H1 (cell line): Measurements from ENCODE around the gene RBM26. TPM values are rescaled to one million over a fixed set of nuclear protein-coding genes. Genes with fewer than 3 reads are reported as not detected.

Source experiments
- CTCF ChIA-PET: fragments of 300-600 bp; sonication (Branson Sonifier 250); formaldehyde crosslinking; loops from one replicate; lab custom pipeline; 2021; ENCODE audit not compliant: partially characterized antibody; lab: Charles Lee
- POLR2A ChIA-PET: fragments of 300-600 bp; sonication (Branson Sonifier 250); formaldehyde crosslinking; loops from one replicate; lab custom pipeline; 2021; ENCODE audit warnings: inconsistent platforms; ENCODE audit not compliant: partially characterized antibody; lab: Charles Lee
- DNase-seq, 2 experiments: peaks; one replicate each; pipeline versions ENCODE4 v3.0.0 to v3.0.0-alpha.2; 2010 to 2022; ENCODE audit warnings: low spot score in 2 of 2, low read depth in 1 of 2, mixed read lengths in 1 of 2
- FAIRE-seq: peaks from 2 replicates; lab custom pipeline; 2011; peaks lifted over from hg19 to GRCh38; lab: Jason Lieb, UNC
- H2AFZ ChIP-seq: 2 replicates; pipeline ENCODE4 v1.8.1; 2012; ENCODE audit warnings: low read length, inconsistent platforms
- H2AK5ac ChIP-seq: 2 replicates; pipeline ENCODE4 v1.6.1; 2013; ENCODE audit warnings: low read depth, low read length
- H2BK120ac ChIP-seq: replicated peaks from 2 replicates; pipeline ENCODE3; 2013; ENCODE audit warnings: low read depth, low read length, inconsistent platforms
- H2BK12ac ChIP-seq: 2 replicates; pipeline ENCODE4 v1.6.1; 2013; ENCODE audit warnings: low read depth, low read length
- H2BK15ac ChIP-seq: 2 replicates; pipeline ENCODE4 v1.6.1; 2013; ENCODE audit warnings: low read length
- H2BK20ac ChIP-seq: 2 replicates; pipeline ENCODE4 v1.6.1; 2013; ENCODE audit warnings: low read length
- H2BK5ac ChIP-seq: 2 replicates; pipeline ENCODE4 v1.6.1; 2013; ENCODE audit warnings: low read depth, low read length
- H3K14ac ChIP-seq: 2 replicates; pipeline ENCODE4 v1.6.1; 2013; ENCODE audit warnings: inconsistent platforms; ENCODE audit not compliant: insufficient read length
- H3K18ac ChIP-seq: 2 replicates; pipeline ENCODE4 v1.6.1; 2013; ENCODE audit warnings: low read length; ENCODE audit errors: extremely low read depth
- H3K23ac ChIP-seq: 2 replicates; pipeline ENCODE4 v1.6.1; 2013; ENCODE audit warnings: inconsistent platforms; ENCODE audit not compliant: insufficient read length
- H3K23me2 ChIP-seq: 2 replicates; pipeline ENCODE4 v1.6.1; 2013; ENCODE audit warnings: low read depth, low read length
- H3K27ac ChIP-seq: 2 replicates; pipeline ENCODE4 v1.6.1; 2011; ENCODE audit warnings: low read depth, low read length, inconsistent platforms
- H3K27me3 ChIP-seq, 4 experiments: replicated peaks in 1 of 4; 1 replicate in 1 of 4; 2 replicates in 3 of 4; pipeline versions ENCODE4 v1.6.1 to v1.8.1; 2011 to 2013; ENCODE audit warnings: low read length in 3 of 4, mild to moderate bottlenecking in 3 of 4, inconsistent platforms in 2 of 4, mixed read lengths in 2 of 4, moderate library complexity in 1 of 4; ENCODE audit not compliant: control insufficient read depth in 3 of 4, insufficient read depth in 3 of 4; ENCODE audit errors: extremely low read depth in 1 of 4
- H3K36me3 ChIP-seq, 4 experiments: 2 replicates each; pipeline versions ENCODE4 v1.6.1 to v1.8.1; 2011 to 2013; ENCODE audit warnings: mild to moderate bottlenecking in 4 of 4, low read length in 3 of 4, moderate library complexity in 2 of 4, control low read depth in 1 of 4, inconsistent platforms in 1 of 4; ENCODE audit not compliant: insufficient read depth in 4 of 4, control insufficient read depth in 2 of 4
- H3K4ac ChIP-seq: replicated peaks from 2 replicates; pipeline ENCODE3; 2013; ENCODE audit warnings: low read length, low read depth, mixed read lengths, inconsistent platforms; ENCODE audit not compliant: insufficient read length
- H3K4me1 ChIP-seq, 4 experiments: replicated peaks in 1 of 4; 1 replicate in 1 of 4; 2 replicates in 3 of 4; pipeline versions ENCODE4 v1.6.1 to v1.8.1; 2011 to 2013; ENCODE audit warnings: low read length in 3 of 4, inconsistent platforms in 2 of 4, mixed read lengths in 1 of 4; ENCODE audit not compliant: insufficient read depth in 4 of 4, control insufficient read depth in 3 of 4
- H3K4me2 ChIP-seq, 2 experiments: 2 replicates each; pipeline versions ENCODE4 v1.6.1 to v1.8.1; 2011 to 2013; ENCODE audit warnings: low read depth in 2 of 2, low read length in 2 of 2, control low read depth in 1 of 2, inconsistent platforms in 1 of 2, mild to moderate bottlenecking in 1 of 2; ENCODE audit not compliant: insufficient read depth in 1 of 2
- H3K4me3 ChIP-seq, 4 experiments: fragments of 200-600, 300-600 bp in 1 of 4; sonication (generic), shearing (Covaris generic), sonication (Bioruptor Twin) in 1 of 4; 2 replicates each; pipeline versions ENCODE4 v1.5.1 to v1.8.1; 2011 to 2016; ENCODE audit warnings: low read length in 4 of 4, low read depth in 3 of 4, control low read depth in 2 of 4, inconsistent platforms in 2 of 4, mild to moderate bottlenecking in 2 of 4, mixed read lengths in 1 of 4, moderate library complexity in 1 of 4; ENCODE audit not compliant: insufficient read depth in 2 of 4; ENCODE audit errors: extremely low read depth in 1 of 4
- H3K56ac ChIP-seq: replicated peaks from 2 replicates; pipeline ENCODE3; 2013; ENCODE audit warnings: low read depth, mild to moderate bottlenecking, mixed read lengths, low read length, inconsistent platforms; ENCODE audit not compliant: insufficient read length
- H3K79me1 ChIP-seq: 2 replicates; pipeline ENCODE4 v1.6.1; 2013; ENCODE audit warnings: low read depth, low read length, control low read depth
- H3K79me2 ChIP-seq, 2 experiments: 2 replicates each; pipeline versions ENCODE4 v1.6.1 to v1.8.1; 2012 to 2013; ENCODE audit warnings: low read length in 2 of 2, mild to moderate bottlenecking in 2 of 2, inconsistent platforms in 1 of 2; ENCODE audit not compliant: insufficient read depth in 2 of 2, control insufficient read depth in 1 of 2
- H3K9ac ChIP-seq, 4 experiments: replicated peaks in 1 of 4; 1 replicate in 1 of 4; 2 replicates in 3 of 4; pipeline versions ENCODE4 v1.6.1 to v1.8.1; 2011 to 2013; ENCODE audit warnings: low read depth in 3 of 4, low read length in 3 of 4, control low read depth in 2 of 4, mild to moderate bottlenecking in 2 of 4, moderate library complexity in 2 of 4, inconsistent platforms in 1 of 4; ENCODE audit errors: extremely low read depth in 1 of 4
- H3K9me3 ChIP-seq, 2 experiments: 2 replicates each; pipeline versions ENCODE4 v1.6.1 to v1.8.1; 2012 to 2013; ENCODE audit warnings: mild to moderate bottlenecking in 2 of 2, moderate library complexity in 2 of 2, control low read depth in 1 of 2, inconsistent platforms in 1 of 2, low read depth in 1 of 2, low read length in 1 of 2, mixed read lengths in 1 of 2; ENCODE audit not compliant: insufficient read depth in 2 of 2
- H4K20me1 ChIP-seq, 2 experiments: replicated peaks in 1 of 2; 2 replicates each; pipeline versions ENCODE3 to v1.8.1; 2011 to 2013; ENCODE audit warnings: inconsistent platforms in 2 of 2, low read length in 2 of 2, mild to moderate bottlenecking in 1 of 2; ENCODE audit not compliant: insufficient read depth in 2 of 2, control insufficient read depth in 1 of 2
- H4K5ac ChIP-seq: 2 replicates; pipeline ENCODE4 v1.6.1; 2013; ENCODE audit warnings: low read length, low read depth, mixed read lengths, inconsistent platforms; ENCODE audit not compliant: insufficient read length
- H4K8ac ChIP-seq: 2 replicates; pipeline ENCODE4 v1.8.0; 2013; ENCODE audit warnings: mild to moderate bottlenecking, moderate library complexity, low read length, inconsistent platforms; ENCODE audit not compliant: insufficient read depth; ENCODE audit errors: extremely low read depth
- H4K91ac ChIP-seq: replicated peaks from 2 replicates; pipeline ENCODE3; 2013; ENCODE audit warnings: low read length, mixed read lengths, inconsistent platforms; ENCODE audit not compliant: insufficient read length
- CTBP2 ChIP-seq: IDR thresholded peaks from 2 replicates; pipeline ENCODE4 v1.7.0; 2011; ENCODE audit warnings: borderline replicate concordance, mild to moderate bottlenecking, moderate library complexity, mixed read lengths, low read length; ENCODE audit not compliant: insufficient read depth, insufficient read length
- JUN ChIP-seq: IDR thresholded peaks from 2 replicates; pipeline ENCODE4 v1.6.1; 2011; ENCODE audit warnings: low read depth, mild to moderate bottlenecking, improper control_type of control experiment, low read length
- SP4 ChIP-seq: IDR thresholded peaks from 2 replicates; pipeline ENCODE4 v1.6.1; 2012; ENCODE audit warnings: low read length, inconsistent platforms
- WGBS, 2 experiments: shearing (Covaris generic) in 1 of 2; methylation state at CpG; one replicate each; pipeline versions ENCODE4 v1.1.6 to v1.1.7; 2013 to 2015; ENCODE audit warnings: low lambda C conversion rate in 2 of 2, mixed read lengths in 2 of 2, inconsistent platforms in 1 of 2, low coverage in 1 of 2, missing lambda C conversion rate in 1 of 2; ENCODE audit not compliant: insufficient replicate concordance in 2 of 2, insufficient coverage in 1 of 2, insufficient read length in 1 of 2; ENCODE audit errors: extremely low coverage in 1 of 2, missing lambda C conversion rate in 1 of 2; 5-methylcytosine and 5-hydroxymethylcytosine counted together
- polyA plus RNA-seq, 7 experiments: library from polyadenylated mRNA; depleted of rRNA in 3 of 7; stranded (reverse) in 5 of 7; unstranded in 2 of 7; fragments of >200 nt in 5 of 7; fragments of 200-250 nt in 2 of 7; gene quantifications; 1 replicate in 5 of 7; 2 replicates in 1 of 7; 4 replicates in 1 of 7; pipeline versions ENCODE4 v1.2.1 to v1.2.3, GENCODE V29; 2011 to 2013; ENCODE audit warnings: missing spikeins in 2 of 7, mixed read lengths in 2 of 7
- total RNA-seq: library from RNA; stranded (reverse); fragmentation: NEBNext Ultra II Directional; extraction: Animal tissue kit (Norgen Biotek cat#: 25700); gene quantifications from 2 replicates; pipeline ENCODE4 v1.2.1, GENCODE V29; 2021

The RBM26 gene
- total and polyA plus RNA-seq, 2 of the 8 experiments (the other 6 are each of a cell fraction or from before 2014, with no cell fraction given): 20.3 to 65.5 TPM

DNA sequence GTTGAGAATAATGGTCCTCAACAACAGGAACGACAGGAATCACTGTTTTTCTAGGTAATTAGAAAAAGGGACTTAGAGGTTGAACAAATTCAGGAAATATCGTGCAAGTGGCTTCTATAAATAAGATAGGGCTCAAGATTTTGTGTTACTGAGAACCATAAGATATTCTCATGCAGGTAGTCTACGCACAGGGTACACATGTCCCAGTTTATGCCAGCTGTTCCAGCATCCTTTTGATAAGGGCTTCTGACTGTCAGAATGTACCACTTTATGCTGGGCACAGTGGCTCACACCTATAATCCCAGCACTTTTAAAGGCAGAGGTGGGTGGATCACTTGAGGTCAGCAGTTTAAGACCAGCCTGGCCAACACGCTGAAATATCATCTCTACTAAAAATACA lies 32.1 kb downstream of the RBM26 start:
- Histone ChIP-seq H3K4me2 (no peak overlapping the region), H4K8ac (no peak overlapping the region), H4K5ac (no peak overlapping the region), H3K27ac (no peak overlapping the region), H2AK5ac (no peak overlapping the region), H3K23me2 (no peaks in the 10 kb centered on the region), H2BK5ac (no peak overlapping the region), H2BK15ac (no peak overlapping the region), H3K14ac (no peak overlapping the region), H2BK20ac (no peak overlapping the region), H3K18ac (no peak overlapping the region), H3K56ac (no peak overlapping the region), H3K79me2 (peaks cover 0 to 4% of the 10 kb centered on the region in 2 experiments; a peak in 2 of 4 replicates), H2BK120ac (no peak overlapping the region), H4K20me1 (no peaks in the 10 kb centered on the region), H3K36me3 (peaks cover 7 to 68% (median 30%) of the 10 kb centered on the region in 4 experiments), H3K4me3 (no peak overlapping the region), H3K9ac (no peak overlapping the region), H3K4ac (no peak overlapping the region), H2AFZ (no peak overlapping the region), H3K27me3 (no peaks in the 10 kb centered on the region), H3K9me3 (no peaks in the 10 kb centered on the region), H3K23ac (no peak overlapping the region), H3K79me1 (no peaks in the 10 kb centered on the region), H3K4me1 (no peaks in the 10 kb centered on the region), H4K91ac (no peak overlapping the region), H2BK12ac (no peak overlapping the region)
- DNase-seq (no peak), FAIRE-seq (no peak)
- ChIA-PET CTCF (interaction anchor here (1.5 kb wide), 1 partner anchor 17 kb away, joined by 7 read pairs; no protein-coding TSS in a partner anchor), POLR2A (no interaction called here)
- WGBS, 2 experiments: 96% methylated on average over 4 of the region's 4 CpGs; no CpG with 5 or more reads in 1 of the 2 experiments
- TF ChIP-seq JUN (no peak), CTBP2 (no peak), SP4 (no peak)
